Type B pancreatic cell (in vitro differentiated cells): Measurements from ENCODE around the gene GBP6. TPM values are rescaled to one million over a fixed set of nuclear protein-coding genes. Genes with fewer than 3 reads are reported as not detected.

Experiments used
- DNase-seq: peaks from one replicate; pipeline ENCODE4 v3.0.0; 2021; ENCODE audit warnings: mixed read lengths; ENCODE audit not compliant: unreplicated experiment; ENCODE audit errors: extremely low spot score
- H3K27ac Mint-ChIP-seq: 2 replicates; pipeline ENCODE4 v1.8.0; 2021; ENCODE audit warnings: mild to moderate bottlenecking, mixed read lengths
- H3K27me3 Mint-ChIP-seq: 2 replicates; pipeline ENCODE4 v1.8.0; 2021; ENCODE audit warnings: mixed read lengths
- H3K36me3 Mint-ChIP-seq: 2 replicates; pipeline ENCODE4 v1.8.0; 2021; ENCODE audit warnings: mixed read lengths
- H3K4me1 Mint-ChIP-seq: one replicate; pipeline ENCODE4 v1.8.0; 2021; ENCODE audit warnings: mixed read lengths; ENCODE audit not compliant: unreplicated experiment
- H3K4me3 Mint-ChIP-seq: 2 replicates; pipeline ENCODE4 v1.8.0; 2021; ENCODE audit warnings: mild to moderate bottlenecking, mixed read lengths
- H3K9me3 Mint-ChIP-seq: 2 replicates; pipeline ENCODE4 v1.8.0; 2021; ENCODE audit warnings: mixed read lengths
- CTCF ChIP-seq: fragments of 200-600 bp; sonication (generic); conservative IDR thresholded peaks from 2 replicates; pipeline ENCODE4 v1.5.0; 2021; ENCODE audit warnings: antibody characterized with exemption, mild to moderate bottlenecking
- total RNA-seq: library from RNA; stranded (reverse); gene quantifications from 2 replicates; pipeline ENCODE4 v1.2.1, GENCODE V29; 2021; ENCODE audit warnings: low replicate concordance

GBP6 gene
- total RNA-seq, 1 donor from 2014 or later = 0.29 TPM

GRCh38 chr1:89352421-89352820 is 11.4 kb upstream of the GBP6 start:
- Mint-ChIP-seq H3K36me3 (no peaks in the 10 kb centered on the region), H3K9me3 (no peaks in the 10 kb centered on the region), H3K4me3 (no peak overlapping the region), H3K27me3 (no peaks in the 10 kb centered on the region), H3K4me1 (no peaks in the 10 kb centered on the region), H3K27ac (no peak overlapping the region)
- DNase-seq = no peak
- no peak for TF ChIP-seq CTCF

GRCh38 chr1:89354205-89354604 is 9.7 kb upstream of the GBP6 start:
- no peaks in the 10 kb centered on the region for H3K36me3 Mint-ChIP-seq
- no peak for DNase-seq
- no peak for TF ChIP-seq CTCF
- H3K4me1 Mint-ChIP-seq = peaks cover 4% of the 10 kb centered on the region
- H3K27ac Mint-ChIP-seq = no peak overlapping the region
- H3K27me3 Mint-ChIP-seq = no peaks in the 10 kb centered on the region
- H3K4me3 Mint-ChIP-seq = no peak overlapping the region
- no peaks in the 10 kb centered on the region for H3K9me3 Mint-ChIP-seq

GRCh38 chr1:89355056-89355455 is 8.8 kb upstream of the GBP6 start:
- no peak for TF ChIP-seq CTCF
- Mint-ChIP-seq H3K27me3 (no peaks in the 10 kb centered on the region), H3K4me1 (peaks cover 4% of the 10 kb centered on the region), H3K27ac (no peak overlapping the region), H3K9me3 (no peaks in the 10 kb centered on the region), H3K4me3 (no peak overlapping the region), H3K36me3 (no peaks in the 10 kb centered on the region)
- DNase-seq = no peak

- no peak overlapping the region for H3K4me3 Mint-ChIP-seq
- peaks cover 4% of the 10 kb centered on the region for H3K27me3 Mint-ChIP-seq
- H3K4me1 Mint-ChIP-seq = peaks cover 4% of the 10 kb centered on the region
- no peak overlapping the region for H3K27ac Mint-ChIP-seq
- no peak for TF ChIP-seq CTCF
- DNase-seq = no peak
- H3K9me3 Mint-ChIP-seq = no peaks in the 10 kb centered on the region
- no peaks in the 10 kb centered on the region for H3K36me3 Mint-ChIP-seq
Observed at GRCh38 chr1:89356658-89357400, 7.0 kb upstream of the GBP6 start.

- Mint-ChIP-seq H3K4me1 (peaks cover 11% of the 10 kb centered on the region), H3K4me3 (no peak overlapping the region), H3K27me3 (peaks cover 4% of the 10 kb centered on the region), H3K36me3 (no peaks in the 10 kb centered on the region), H3K27ac (no peak overlapping the region), H3K9me3 (no peaks in the 10 kb centered on the region)
- DNase-seq = no peak
- TF ChIP-seq CTCF = peak; percentile 86
Observed at GRCh38 chr1:89358287-89358893, 5.5 kb upstream of the GBP6 start.
